ENCODE results near the gene CCS.

- TF ChIP-seq CTCF (conservative IDR thresholded peaks at IDR 0.05) (no peak), EZH2 (IDR thresholded peaks at IDR 0.05; ENCODE audit: low read depth) (no peak)
Measured at GRCh38 chr11:66569076-66569475, 23.9 kb upstream of the CCS start.
